Urinary bladder (tissue), 4 donors: Measurements from ENCODE around the gene CGB8. TPM values are rescaled to one million over a fixed set of nuclear protein-coding genes. Genes with fewer than 3 reads are reported as not detected.

Source experiments
- DNase-seq: peaks from one replicate; pipeline ENCODE4 v3.0.0-alpha.2; 2015; ENCODE audit errors: extremely low spot score
- H3K27ac ChIP-seq: one replicate; pipeline ENCODE4 v1.5.1; 2013; ENCODE audit warnings: low read depth, mild to moderate bottlenecking, moderate library complexity
- H3K36me3 ChIP-seq: one replicate; pipeline ENCODE4 v1.6.1; 2013; ENCODE audit warnings: mild to moderate bottlenecking, moderate library complexity; ENCODE audit not compliant: insufficient read depth
- H3K4me1 ChIP-seq: one replicate; pipeline ENCODE4 v1.6.1; 2013; ENCODE audit warnings: mild to moderate bottlenecking, moderate library complexity; ENCODE audit not compliant: insufficient read depth
- H3K4me3 ChIP-seq: one replicate; pipeline ENCODE4 v1.5.1; 2013; ENCODE audit warnings: low read depth, low read length
- WGBS: extraction: QIAGEN DNeasy Blood & Tissue Kit; methylation state at CpG from one replicate; pipeline ENCODE4 v1.1.7; 2013; 5-methylcytosine and 5-hydroxymethylcytosine counted together
- polyA plus RNA-seq: library from polyadenylated mRNA; stranded (reverse); fragments of 200-250 nt; gene quantifications from one replicate; pipeline ENCODE4 v1.2.3, GENCODE V29; 2013
- total RNA-seq: library from RNA; depleted of rRNA; stranded (reverse); fragments of >200 nt; gene quantifications from one replicate; pipeline ENCODE4 v1.2.3, GENCODE V29; 2014
- donor health status: healthy with polysubstance abuse.
- donor health status: healthy.

The CGB8 gene
- total and polyA plus RNA-seq, 2 donors, result not detected

DNA sequence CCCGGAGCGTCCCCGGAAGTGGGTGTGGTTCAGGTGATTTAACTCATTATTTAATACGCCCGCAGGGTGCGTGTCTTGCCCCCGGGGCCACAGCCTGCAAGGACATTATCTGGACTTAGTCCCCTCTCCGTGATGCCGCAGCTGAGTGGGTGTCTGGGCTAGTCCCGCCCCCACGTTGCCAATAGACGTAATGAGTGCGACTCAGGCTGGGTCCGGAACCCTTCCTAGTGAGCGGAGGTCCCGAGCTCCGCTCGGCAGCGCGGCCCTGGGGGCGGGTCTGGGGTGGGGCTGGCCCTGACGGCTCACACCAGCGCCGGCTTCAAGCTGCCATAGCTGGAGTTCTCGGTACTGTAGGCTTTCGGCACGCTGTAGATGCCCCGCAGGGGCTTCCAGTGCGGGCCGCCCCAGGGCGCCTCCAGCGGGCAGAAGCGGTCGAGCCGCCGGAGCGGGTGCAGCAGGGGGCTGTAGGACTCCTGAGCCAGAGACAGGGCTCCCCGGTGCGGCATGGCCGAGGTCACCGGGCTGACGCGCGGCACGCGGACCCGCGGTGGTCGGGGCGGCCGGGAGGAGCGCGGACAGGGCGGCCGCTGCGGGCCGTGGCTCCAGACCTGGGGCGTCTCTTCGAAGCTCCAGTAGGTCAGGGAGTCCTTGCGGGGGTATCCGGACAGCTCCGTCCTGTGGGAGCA lies 31.1 kb downstream of the CGB8 start:
- H3K4me3 ChIP-seq, result peak overlapping the region; percentile 44
- H3K36me3 ChIP-seq, result peaks cover 2% of the 10 kb centered on the region
- H3K4me1 ChIP-seq, result no peaks in the 10 kb centered on the region
- WGBS, result 1% methylated on average over 62 of the region's 62 CpGs
- no peak for DNase-seq
- no peak overlapping the region for H3K27ac ChIP-seq

DNA sequence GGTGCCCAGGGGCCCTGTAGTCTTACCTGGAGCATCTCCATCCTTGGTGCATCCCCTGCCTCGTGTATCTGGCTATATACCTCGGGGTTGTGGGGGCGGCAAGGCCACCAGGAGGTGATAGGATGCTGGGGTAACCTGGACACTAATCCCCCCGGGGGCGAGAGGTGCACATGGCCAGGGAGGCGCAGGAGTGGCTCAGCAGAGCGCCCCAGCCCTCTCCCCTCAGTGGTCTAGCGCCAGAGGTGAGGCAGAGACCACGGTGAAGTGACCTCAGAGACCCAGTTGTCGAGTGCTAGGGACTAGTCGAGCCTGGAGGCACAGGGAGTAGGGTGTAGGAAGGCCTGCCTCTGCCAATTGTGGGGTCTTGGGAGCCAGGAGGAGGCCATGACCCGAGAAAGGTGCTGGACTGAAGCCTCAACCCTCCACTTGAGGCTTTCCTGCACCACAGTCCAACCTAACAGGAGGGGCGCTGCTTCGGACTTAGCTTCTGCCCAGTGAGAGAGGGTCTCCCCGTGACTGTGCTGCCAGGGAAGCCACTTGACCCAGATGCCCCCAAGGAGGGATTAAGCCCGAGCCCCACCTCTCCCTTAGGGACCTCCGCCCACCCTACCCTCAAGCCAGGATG lies 31.8 kb downstream of the CGB8 start, which contains the start of gene LHB:
Gene LHB, minus strand, starts transcription at position 51 of the 625 bp plus-strand sequence. Its CDS starts 10 bp downstream, at position 41.
- Histone ChIP-seq H3K4me1 (no peaks in the 10 kb centered on the region), H3K4me3 (peak within 1 kb of the TSS; percentile 44), H3K27ac (no peak within 1 kb of the TSS), H3K36me3 (peaks cover 2% of the 10 kb centered on the region)
- 75% methylated on average over 17 of the region's 17 CpGs for WGBS
- no peak for DNase-seq

DNA sequence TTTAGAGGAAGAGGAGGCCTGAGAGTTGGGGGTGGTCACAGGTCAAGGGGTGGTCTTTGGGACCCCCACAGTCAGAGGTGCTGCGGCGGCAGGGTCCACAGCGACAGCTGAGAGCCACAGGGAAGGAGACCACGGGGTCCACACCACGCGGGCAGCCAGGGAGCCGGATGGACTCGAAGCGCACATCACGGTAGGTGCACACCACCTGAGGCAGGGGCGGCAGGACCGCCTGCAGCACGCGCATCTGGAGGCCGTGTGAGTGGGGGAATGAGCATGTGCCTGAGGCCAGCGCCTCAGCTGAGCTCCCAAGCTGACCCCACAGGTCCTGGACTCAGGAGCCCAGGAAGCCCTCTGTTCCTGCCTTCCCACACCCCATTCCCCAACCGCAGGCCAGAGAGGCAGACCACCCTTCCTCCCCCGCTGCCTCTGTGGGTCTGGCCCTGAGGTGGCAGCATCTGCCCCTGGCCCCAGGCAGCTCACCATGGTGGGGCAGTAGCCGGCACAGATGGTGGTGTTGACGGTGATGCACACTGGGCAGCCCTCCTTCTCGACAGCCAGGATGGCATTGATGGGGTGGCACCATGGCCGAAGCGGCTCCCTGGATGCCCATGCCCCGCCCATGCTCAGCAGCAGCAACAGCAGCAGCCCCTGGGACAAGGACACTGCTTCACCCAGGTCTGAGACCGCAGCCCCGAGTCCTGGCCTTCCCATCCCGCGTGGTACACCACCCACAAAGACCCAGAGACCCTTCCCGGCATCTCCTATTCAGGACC lies 32.7 kb downstream of the CGB8 start:
- no peak overlapping the region for H3K4me3 ChIP-seq
- WGBS, result 95% methylated on average over 28 of the region's 29 CpGs
- DNase-seq, result no peak
- peaks cover 2% of the 10 kb centered on the region for H3K36me3 ChIP-seq
- H3K4me1 ChIP-seq, result no peaks in the 10 kb centered on the region
- H3K27ac ChIP-seq, result no peak overlapping the region

DNA sequence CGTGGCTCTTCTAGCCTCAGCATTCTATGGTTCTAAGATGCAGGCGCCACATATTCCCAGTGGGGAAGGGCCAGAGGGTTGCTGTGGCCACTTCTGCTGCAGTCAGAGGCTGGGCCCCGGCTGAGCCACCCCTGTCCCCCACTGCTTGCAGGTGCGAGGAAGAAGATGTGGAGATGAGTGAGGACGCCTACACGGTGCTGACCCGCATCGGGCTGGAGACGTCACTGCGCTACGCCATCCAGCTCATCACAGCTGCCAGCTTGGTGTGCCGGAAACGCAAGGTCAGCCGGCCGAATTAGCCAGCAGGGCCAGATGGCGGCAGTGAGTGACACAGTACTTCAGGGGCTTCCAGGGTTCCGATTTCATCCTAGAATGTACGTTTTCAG lies 34.0 kb downstream of the CGB8 start:
- Histone ChIP-seq H3K36me3 (peaks cover 2% of the 10 kb centered on the region), H3K27ac (no peak overlapping the region), H3K4me3 (no peak overlapping the region), H3K4me1 (no peaks in the 10 kb centered on the region)
- WGBS, result 94% methylated on average over 18 of the region's 18 CpGs
- no peak for DNase-seq

DNA sequence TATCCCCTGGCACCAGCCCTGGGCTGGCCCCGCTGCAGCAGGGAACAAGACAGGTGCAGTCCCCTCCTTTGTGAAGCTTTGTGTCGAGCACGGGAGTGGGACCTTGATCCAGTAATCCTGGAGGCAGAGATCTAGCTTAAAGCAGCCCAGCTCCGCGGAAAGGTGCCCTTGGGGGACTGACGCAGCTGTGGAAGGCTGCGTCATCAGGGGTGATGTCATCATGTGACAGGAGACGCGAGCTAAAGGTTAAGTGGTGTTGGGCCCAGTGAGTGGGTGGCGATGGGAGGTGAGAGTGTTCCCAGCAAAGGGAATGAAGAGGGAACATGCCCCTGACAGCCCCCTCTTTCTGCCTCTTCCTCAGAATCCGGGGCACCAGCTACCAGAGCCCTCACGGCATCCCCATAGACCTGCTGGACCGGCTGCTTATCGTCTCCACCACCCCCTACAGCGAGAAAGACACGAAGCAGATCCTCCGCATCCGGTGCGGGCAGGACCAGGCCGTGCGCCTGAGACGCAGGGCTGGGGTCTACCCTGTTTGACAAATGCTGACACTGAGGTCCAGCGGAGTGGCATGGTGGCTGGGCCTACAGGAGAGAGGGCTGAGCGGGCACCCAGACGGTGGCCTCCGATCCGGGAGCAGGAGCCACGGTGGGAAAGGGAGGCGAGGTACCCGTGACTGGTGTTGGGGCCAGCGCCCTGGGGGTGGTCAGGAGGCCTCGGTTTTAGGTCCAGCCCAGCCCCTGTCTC lies 34.6 kb downstream of the CGB8 start:
- Histone ChIP-seq H3K4me1 (no peaks in the 10 kb centered on the region), H3K27ac (no peak overlapping the region), H3K4me3 (no peak overlapping the region), H3K36me3 (peaks cover 2% of the 10 kb centered on the region)
- no peak for DNase-seq
- 92% methylated on average over 32 of the region's 32 CpGs for WGBS

DNA sequence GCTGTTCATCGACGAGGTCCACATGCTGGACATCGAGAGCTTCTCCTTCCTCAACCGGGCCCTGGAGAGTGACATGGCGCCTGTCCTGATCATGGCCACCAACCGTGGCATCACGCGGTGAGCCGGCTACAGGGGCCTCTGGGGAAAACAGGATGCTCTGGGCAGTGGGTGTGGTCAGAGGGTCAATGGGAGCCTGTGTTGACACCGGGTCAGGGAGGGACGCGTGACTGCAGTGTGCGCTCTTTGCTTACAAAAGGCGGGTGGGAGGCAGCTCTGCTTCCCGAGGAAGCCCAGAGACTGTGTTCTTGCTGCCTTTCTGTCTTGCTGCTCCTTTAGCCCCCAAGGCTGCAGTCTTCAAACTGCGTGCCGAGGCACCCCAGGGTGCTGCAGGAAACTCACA lies 37.7 kb downstream of the CGB8 start:
- Histone ChIP-seq H3K4me1 (no peaks in the 10 kb centered on the region), H3K4me3 (no peak overlapping the region), H3K36me3 (peaks cover 2% of the 10 kb centered on the region), H3K27ac (no peak overlapping the region)
- no peak for DNase-seq
- WGBS, result 90% methylated on average over 17 of the region's 17 CpGs

DNA sequence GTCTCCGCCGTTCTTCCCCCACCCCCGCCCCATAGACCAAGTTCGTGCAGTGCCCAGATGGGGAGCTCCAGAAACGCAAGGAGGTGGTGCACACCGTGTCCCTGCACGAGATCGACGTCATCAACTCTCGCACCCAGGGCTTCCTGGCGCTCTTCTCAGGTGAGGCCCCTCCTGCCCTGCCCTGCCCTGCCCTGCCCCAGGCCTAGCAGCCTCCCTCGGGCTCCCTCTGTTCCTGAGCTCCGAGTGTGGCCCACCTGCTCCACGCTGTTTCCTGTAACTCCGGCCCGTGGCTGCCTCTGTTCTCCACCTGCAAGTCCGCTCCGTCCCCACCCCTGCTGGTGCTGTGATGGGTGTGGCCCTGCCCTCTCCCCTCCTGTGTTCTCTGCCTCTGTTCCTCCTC lies 38.5 kb downstream of the CGB8 start:
- no peak for DNase-seq
- no peak overlapping the region for H3K4me3 ChIP-seq
- 91% methylated on average over 18 of the region's 18 CpGs for WGBS
- H3K4me1 ChIP-seq, result no peaks in the 10 kb centered on the region
- H3K27ac ChIP-seq, result no peak overlapping the region
- H3K36me3 ChIP-seq, result no peaks in the 10 kb centered on the region

DNA sequence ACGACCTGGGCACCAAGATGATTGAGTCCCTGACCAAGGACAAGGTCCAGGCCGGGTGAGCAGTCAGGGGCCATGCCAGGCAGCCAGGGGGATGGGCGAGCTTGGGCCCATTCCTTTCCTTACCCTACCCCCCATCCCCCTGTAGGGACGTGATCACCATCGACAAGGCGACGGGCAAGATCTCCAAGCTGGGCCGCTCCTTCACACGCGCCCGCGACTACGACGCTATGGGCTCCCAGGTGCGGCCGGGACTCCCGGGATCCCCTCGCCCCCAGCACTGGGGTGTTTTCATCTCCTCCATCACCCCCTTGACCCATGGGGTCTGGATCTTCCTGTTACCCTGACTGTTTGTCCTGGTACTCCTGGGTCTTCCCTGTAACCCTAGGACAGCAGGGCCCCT lies 39.1 kb downstream of the CGB8 start:
- Histone ChIP-seq H3K36me3 (peaks cover 2% of the 10 kb centered on the region), H3K4me1 (no peaks in the 10 kb centered on the region), H3K27ac (no peak overlapping the region), H3K4me3 (no peak overlapping the region)
- DNase-seq, result no peak
- WGBS, result 96% methylated on average over 18 of the region's 18 CpGs

DNA sequence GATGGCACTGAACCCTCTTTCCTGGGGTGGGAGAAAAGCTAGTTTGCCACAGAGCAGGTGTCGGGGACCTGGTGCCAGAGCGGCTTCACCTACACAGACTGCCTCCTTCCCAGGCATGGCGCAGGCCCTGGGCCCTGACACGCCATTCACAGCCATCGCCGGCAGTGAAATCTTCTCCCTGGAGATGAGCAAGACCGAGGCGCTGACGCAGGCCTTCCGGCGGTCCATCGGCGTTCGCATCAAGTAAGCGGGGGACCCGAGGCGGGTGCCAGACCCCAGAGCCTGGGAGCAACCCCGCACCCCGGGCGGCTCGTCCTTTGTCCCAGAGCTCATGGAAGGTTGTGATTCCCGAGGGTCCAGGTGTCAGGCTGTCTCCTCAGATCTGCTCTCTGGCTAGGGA lies 42.0 kb downstream of the CGB8 start:
- H3K36me3 ChIP-seq, result peaks cover 2% of the 10 kb centered on the region
- 97% methylated on average over 22 of the region's 22 CpGs for WGBS
- no peak overlapping the region for H3K27ac ChIP-seq
- H3K4me1 ChIP-seq, result no peaks in the 10 kb centered on the region
- no peak overlapping the region for H3K4me3 ChIP-seq
- DNase-seq, result no peak

DNA sequence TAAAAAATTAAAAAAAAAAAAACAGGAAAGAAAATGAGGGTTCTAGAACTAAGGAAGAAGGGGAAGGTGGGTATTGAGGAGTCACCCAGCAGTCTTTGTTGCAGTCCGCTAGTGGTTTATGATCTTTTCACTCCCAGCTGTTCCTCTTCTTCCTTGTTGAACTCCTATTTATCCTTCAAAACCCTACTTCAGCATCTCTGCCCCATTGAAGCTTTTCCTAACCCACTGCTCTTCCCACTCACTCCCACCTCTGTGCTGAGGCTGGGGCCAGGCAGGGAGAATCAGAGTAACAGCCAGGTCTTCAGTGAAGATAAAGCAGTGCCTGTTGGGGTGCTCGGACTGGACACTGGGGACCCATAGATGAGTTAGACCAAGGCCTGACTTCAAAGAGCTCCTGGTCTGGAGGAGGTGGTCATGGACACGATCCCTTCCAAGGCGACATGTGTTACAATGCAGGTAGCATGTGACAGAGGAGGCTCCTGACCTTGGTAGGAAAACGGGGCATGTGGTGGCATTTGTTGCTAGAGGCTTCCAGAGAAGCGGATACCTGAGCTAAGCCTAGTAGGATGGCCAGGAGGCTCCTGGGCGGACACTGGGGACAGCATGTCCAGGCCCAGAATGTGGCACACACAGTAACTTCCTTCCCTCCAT lies 43.8 kb downstream of the CGB8 start:
- no peak overlapping the region for H3K4me3 ChIP-seq
- H3K27ac ChIP-seq, result no peak overlapping the region
- DNase-seq, result no peak
- H3K4me1 ChIP-seq, result no peaks in the 10 kb centered on the region
- WGBS, result 94% methylated on average over 7 of the region's 7 CpGs
- H3K36me3 ChIP-seq, result peaks cover 2% of the 10 kb centered on the region

DNA sequence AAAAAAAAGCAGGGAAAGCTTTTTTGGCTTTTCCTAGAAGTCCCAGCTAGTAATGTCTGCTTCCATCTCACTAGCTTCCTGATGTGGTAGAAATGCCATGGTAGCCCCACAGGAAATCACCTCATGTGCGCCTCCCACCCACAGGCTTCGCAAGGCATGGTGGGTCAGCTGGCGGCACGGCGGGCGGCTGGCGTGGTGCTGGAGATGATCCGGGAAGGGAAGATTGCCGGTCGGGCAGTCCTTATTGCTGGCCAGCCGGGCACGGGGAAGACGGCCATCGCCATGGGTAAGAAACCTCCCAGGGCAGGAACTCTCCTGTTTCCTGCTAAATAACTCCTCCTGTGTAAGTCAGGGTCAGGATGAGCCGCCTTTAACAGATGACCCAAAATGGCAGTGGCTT lies 44.8 kb downstream of the CGB8 start:
- no peak for DNase-seq
- no peak overlapping the region for H3K27ac ChIP-seq
- no peak overlapping the region for H3K4me3 ChIP-seq
- peaks cover 2% of the 10 kb centered on the region for H3K36me3 ChIP-seq
- no peaks in the 10 kb centered on the region for H3K4me1 ChIP-seq
- 98% methylated on average over 15 of the region's 15 CpGs for WGBS

DNA sequence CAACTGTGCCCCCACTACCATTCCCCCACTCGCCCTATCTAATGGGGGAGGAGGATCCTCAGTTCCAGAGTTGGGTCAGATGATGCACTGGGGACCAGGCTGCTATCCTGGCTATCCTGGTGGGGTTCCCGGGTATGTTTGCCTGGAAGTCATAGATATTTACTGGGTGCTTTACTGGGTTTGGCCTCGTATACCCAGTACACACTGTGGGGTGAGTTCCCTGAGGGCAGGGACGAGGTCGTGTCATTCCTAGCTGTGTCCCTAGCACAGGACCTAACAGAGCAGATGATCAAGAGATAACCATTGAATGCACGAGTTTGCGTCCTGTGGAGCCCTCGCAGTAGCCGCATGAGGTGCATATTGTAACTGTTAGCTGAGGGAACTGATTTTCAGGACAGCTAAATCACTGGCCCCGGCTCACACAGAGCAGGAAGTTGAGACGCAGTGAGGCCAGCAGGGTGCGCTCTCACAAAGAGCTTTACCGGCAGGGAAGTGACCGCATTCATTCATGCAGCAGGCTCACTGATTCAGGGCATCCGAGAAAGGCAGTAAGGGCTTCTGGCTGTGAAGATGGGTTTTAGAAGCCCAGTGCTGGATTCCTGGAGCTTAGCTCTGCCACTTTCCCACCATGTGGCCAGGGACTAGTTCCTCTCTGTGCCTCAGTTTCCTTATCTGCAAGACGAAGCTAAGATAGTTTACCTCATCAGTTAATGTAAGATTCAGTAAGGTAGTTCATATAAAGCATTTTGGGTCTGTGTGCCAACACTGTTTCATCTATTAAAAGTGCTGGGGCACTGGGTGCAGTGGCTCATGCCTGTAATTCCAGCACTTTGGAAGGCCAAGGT lies 49.2 kb downstream of the CGB8 start:
- no peaks in the 10 kb centered on the region for H3K36me3 ChIP-seq
- no peaks in the 10 kb centered on the region for H3K4me1 ChIP-seq
- H3K4me3 ChIP-seq, result no peak overlapping the region
- no peak overlapping the region for H3K27ac ChIP-seq
- no peak for DNase-seq
- 58% methylated on average over 16 of the region's 16 CpGs for WGBS
